ENCODE data around the gene FAAP20.

The FAAP20 gene

DNA sequence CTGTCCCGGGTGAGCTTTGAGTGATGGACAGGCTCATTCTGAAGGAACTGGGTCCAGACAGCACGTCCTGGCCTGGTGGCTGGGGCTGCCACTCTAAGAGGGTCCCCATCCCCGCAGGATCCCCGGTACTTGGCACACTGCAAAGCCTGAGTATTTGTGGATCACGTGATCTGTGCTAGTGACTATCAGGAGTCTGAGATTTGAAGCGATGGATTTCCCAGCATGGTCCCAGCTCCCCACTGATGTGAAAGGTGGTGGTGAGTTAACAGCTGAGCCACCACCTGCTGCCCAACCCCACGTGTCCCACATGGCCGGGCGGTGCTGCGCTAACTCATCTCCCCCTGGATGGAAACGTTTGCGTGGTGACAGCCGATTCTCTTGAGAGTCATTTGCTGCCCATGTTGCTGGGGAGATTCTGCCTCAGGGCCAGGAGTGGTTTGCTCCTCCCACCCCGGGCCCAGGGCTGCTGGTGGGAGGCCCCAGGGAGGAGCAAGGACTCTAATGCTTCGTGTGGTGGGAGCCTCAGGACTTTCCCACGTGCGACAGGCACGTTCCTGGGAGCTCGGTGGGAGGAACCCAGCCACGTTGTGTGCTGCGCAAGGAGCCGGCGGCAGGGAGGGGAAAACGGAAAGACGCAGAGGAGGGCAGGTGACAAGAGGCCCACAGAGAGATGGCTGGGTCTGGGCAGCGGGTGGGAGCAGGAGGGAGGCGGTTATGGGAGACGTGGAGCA, 15.1 kb downstream of the FAAP20 start:
- Histone ChIP-seq H3K4me3 (ENCODE audit: insufficient read length, low read depth) (no peak overlapping the region), H3K4me1 (ENCODE audit: insufficient read depth, insufficient read length) (peaks cover 3% of the 10 kb centered on the region), H3K36me3 (ENCODE audit: insufficient read depth, insufficient read length, low read length) (peaks cover 45% of the 10 kb centered on the region), H3K9ac (ENCODE audit: insufficient read length, low read depth) (no peak overlapping the region), H3K27me3 (ENCODE audit: insufficient read depth, insufficient read length) (no peaks in the 10 kb centered on the region), H3K9me3 (ENCODE audit: insufficient read depth, low read length) (no peaks in the 10 kb centered on the region)
- DNase-seq (ENCODE audit: low read depth, low spot score): no peak
- TF ChIP-seq YY1 (IDR thresholded peaks at IDR 0.05; ENCODE audit: insufficient read depth, insufficient read length): no peak
- no peak for TF ChIP-seq ZNF274 (IDR thresholded peaks at IDR 0.05; ENCODE audit: low read depth, low read length)

DNA sequence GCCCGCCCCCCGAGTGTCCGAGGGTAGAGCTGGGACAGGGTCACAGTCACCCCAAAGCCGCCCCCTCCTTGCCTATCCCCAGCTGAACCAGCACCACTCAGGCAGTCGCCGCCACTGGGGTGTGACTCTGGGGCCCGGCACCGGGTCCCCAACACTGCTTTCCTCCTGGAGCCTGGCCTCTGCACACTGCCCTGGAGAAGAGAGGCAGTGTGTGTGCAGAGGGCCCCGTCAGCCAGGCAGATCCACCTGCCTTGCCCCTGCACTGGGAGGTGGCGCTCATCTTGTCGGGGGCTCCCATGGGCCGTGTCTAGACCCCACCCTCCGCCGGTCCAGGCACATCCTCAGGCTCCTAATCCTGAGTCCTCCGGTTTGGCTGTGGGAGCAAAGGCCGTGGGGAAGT, 15.7 kb downstream of the FAAP20 start:
- Histone ChIP-seq H3K27me3 (ENCODE audit: insufficient read depth, insufficient read length) (no peaks in the 10 kb centered on the region), H3K9ac (ENCODE audit: insufficient read length, low read depth) (no peak overlapping the region), H3K9me3 (ENCODE audit: insufficient read depth, low read length) (no peaks in the 10 kb centered on the region), H3K4me1 (ENCODE audit: insufficient read depth, insufficient read length) (peaks cover 4% of the 10 kb centered on the region), H3K36me3 (ENCODE audit: insufficient read depth, insufficient read length, low read length) (peaks cover 44% of the 10 kb centered on the region), H3K4me3 (ENCODE audit: insufficient read length, low read depth) (no peak overlapping the region)
- no peak for TF ChIP-seq YY1 (IDR thresholded peaks at IDR 0.05; ENCODE audit: insufficient read depth, insufficient read length)
- no peak for TF ChIP-seq SUZ12 (IDR thresholded peaks at IDR 0.05; ENCODE audit: extremely low read depth, insufficient read depth, insufficient read length)
- no peak for TF ChIP-seq ZNF274 (IDR thresholded peaks at IDR 0.05; ENCODE audit: low read depth, low read length)
- no peak for DNase-seq (ENCODE audit: low read depth, low spot score)

DNA sequence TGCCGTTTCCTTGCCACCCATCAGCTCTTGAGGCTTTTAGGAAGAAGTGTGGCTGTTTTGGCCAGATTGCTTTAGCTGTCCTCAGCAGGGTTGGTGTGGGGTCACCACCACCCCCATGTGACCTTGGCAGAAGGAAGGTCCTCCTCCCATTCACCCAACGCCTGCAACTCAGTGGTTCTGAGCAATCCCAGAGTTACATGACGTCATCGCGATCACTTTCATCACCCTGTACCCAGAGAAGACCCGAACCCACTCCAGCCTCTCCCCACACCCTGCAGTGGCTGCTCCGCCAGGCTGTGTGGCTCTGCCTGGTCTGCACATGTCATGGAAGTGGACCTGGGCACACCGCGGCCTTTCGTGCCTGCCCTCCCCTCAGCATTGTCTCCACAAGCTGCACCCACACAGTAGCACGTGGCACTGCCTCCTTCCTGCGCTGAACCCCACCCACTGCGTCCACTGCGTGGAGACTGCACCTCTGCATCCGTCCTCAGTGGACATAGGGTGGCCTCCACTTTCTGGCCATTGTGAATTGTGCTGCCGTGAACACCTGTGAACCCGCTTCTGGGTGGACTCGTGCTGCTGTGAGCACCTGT, 16.5 kb downstream of the FAAP20 start:
- H3K9ac ChIP-seq (ENCODE audit: insufficient read length, low read depth): no peak overlapping the region
- H3K4me3 ChIP-seq (ENCODE audit: insufficient read length, low read depth): no peak overlapping the region

DNA sequence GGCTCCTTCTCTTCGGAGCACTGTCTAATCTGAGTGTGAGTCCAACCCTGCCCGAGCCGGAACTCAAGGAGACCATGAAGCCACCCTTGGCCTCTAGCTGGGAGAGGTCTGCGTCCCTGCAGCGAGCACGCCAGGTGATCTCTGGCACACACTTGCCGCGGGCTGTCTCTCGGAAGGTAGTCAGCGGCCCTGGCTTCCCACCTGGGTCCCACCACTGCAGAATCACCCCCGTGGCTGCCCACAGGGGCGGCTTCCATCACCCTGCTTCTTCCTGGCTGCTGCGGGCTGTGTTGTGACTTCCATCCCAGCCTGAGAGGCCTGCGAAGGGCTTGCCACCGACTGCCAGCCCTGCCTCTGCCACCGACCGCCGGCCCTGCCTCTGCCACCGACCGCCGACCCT, 17.0 kb downstream of the FAAP20 start:
- peaks cover 44% of the 10 kb centered on the region for H3K36me3 ChIP-seq (ENCODE audit: insufficient read depth, insufficient read length, low read length)
- no peak for TF ChIP-seq YY1 (IDR thresholded peaks at IDR 0.05; ENCODE audit: insufficient read depth, insufficient read length)
- TF ChIP-seq ZNF274 (IDR thresholded peaks at IDR 0.05; ENCODE audit: low read depth, low read length): no peak
- no peak for TF ChIP-seq SUZ12 (IDR thresholded peaks at IDR 0.05; ENCODE audit: extremely low read depth, insufficient read depth, insufficient read length)
- no peak overlapping the region for H3K9ac ChIP-seq (ENCODE audit: insufficient read length, low read depth)
- no peaks in the 10 kb centered on the region for H3K9me3 ChIP-seq (ENCODE audit: insufficient read depth, low read length)
- no peak for DNase-seq (ENCODE audit: low read depth, low spot score)
- H3K27me3 ChIP-seq (ENCODE audit: insufficient read depth, insufficient read length): no peaks in the 10 kb centered on the region
- H3K4me1 ChIP-seq (ENCODE audit: insufficient read depth, insufficient read length): peaks cover 4% of the 10 kb centered on the region
- H3K4me3 ChIP-seq (ENCODE audit: insufficient read length, low read depth): no peak overlapping the region

More for the DNA sequence above, 16.5 kb downstream of the FAAP20 start:
- no peak for DNase-seq (ENCODE audit: low read depth, low spot score)
- Histone ChIP-seq H3K4me1 (ENCODE audit: insufficient read depth, insufficient read length) (peaks cover 4% of the 10 kb centered on the region), H3K36me3 (ENCODE audit: insufficient read depth, insufficient read length, low read length) (peaks cover 43% of the 10 kb centered on the region), H3K9me3 (ENCODE audit: insufficient read depth, low read length) (no peaks in the 10 kb centered on the region), H3K27me3 (ENCODE audit: insufficient read depth, insufficient read length) (no peaks in the 10 kb centered on the region)
- TF ChIP-seq ZNF274 (IDR thresholded peaks at IDR 0.05; ENCODE audit: low read depth, low read length) (no peak), YY1 (IDR thresholded peaks at IDR 0.05; ENCODE audit: insufficient read depth, insufficient read length) (no peak), SUZ12 (IDR thresholded peaks at IDR 0.05; ENCODE audit: extremely low read depth, insufficient read depth, insufficient read length) (no peak)

DNA sequence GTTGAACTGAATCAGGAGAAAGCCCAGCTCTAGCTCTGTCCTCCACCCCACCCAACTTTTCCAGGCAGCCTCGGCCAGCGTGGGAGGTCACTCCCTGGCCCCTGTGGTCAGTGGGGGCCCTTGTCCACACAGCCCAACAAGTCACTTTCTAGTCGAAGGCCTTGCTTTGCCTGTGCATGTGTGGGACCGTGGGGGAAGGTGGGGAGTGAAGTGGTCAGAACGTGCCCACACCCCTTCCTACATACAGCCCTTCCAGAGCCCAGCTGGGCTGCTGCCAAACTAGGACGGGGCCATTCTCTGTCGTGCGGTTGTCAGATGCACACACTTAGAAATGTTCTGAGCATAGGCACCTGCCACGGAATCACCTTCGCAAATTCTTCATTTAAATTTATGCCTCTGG, 18.0 kb downstream of the FAAP20 start:
- TF ChIP-seq ZNF274 (IDR thresholded peaks at IDR 0.05; ENCODE audit: low read depth, low read length): no peak
- no peak for TF ChIP-seq YY1 (IDR thresholded peaks at IDR 0.05; ENCODE audit: insufficient read depth, insufficient read length)
- TF ChIP-seq SUZ12 (IDR thresholded peaks at IDR 0.05; ENCODE audit: extremely low read depth, insufficient read depth, insufficient read length): no peak
- no peaks in the 10 kb centered on the region for H3K27me3 ChIP-seq (ENCODE audit: insufficient read depth, insufficient read length)
- peaks cover 43% of the 10 kb centered on the region for H3K36me3 ChIP-seq (ENCODE audit: insufficient read depth, insufficient read length, low read length)
- H3K9me3 ChIP-seq (ENCODE audit: insufficient read depth, low read length): no peaks in the 10 kb centered on the region
- H3K4me1 ChIP-seq (ENCODE audit: insufficient read depth, insufficient read length): peaks cover 4% of the 10 kb centered on the region
- H3K4me3 ChIP-seq (ENCODE audit: insufficient read length, low read depth): no peak overlapping the region
- no peak for DNase-seq (ENCODE audit: low read depth, low spot score)
- H3K9ac ChIP-seq (ENCODE audit: insufficient read length, low read depth): no peak overlapping the region

DNA sequence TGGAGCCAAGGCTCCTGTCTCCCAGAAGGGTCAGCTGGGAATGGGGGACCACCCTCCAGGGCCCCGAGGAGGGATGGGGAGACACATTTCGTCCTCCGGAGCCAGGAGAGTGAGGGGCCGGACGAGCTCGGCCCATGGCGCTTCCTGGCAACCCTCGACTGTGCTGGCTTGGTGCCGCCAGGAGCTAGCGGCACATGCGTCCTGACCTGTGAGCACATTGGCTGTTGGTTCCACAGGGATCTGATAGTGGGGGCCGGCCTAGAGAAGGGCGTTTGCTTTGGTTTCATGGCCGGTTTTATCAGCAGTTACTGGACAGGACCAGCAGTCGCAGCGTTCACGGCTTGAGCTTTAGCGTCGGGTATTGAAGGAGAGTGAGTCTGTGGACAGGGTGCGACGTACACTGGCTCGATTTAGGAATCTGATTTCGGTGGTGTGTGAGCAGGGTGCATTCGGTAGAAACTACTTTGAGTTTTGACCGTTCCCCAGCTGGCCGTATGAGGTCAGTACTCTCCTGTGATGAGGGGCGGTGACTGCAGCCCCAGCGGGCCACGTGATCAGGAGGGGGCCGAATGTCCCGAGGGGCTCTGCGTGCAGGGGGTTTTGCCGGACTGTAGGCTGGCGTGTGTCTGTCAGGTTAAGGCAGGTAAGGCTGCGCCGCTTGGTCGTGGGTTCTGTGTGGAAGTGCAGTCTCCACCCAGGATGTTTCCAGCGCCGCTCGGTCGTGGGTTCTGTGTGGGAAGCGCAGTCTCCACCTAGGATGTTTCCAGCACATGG, 18.7 kb downstream of the FAAP20 start:
- DNase-seq (ENCODE audit: low read depth, low spot score): no peak
- no peak overlapping the region for H3K4me3 ChIP-seq (ENCODE audit: insufficient read length, low read depth)
- H3K4me1 ChIP-seq (ENCODE audit: insufficient read depth, insufficient read length): peaks cover 4% of the 10 kb centered on the region
- H3K27me3 ChIP-seq (ENCODE audit: insufficient read depth, insufficient read length): no peaks in the 10 kb centered on the region
- TF ChIP-seq ZNF274 (IDR thresholded peaks at IDR 0.05; ENCODE audit: low read depth, low read length) (no peak), SUZ12 (IDR thresholded peaks at IDR 0.05; ENCODE audit: extremely low read depth, insufficient read depth, insufficient read length) (no peak), YY1 (IDR thresholded peaks at IDR 0.05; ENCODE audit: insufficient read depth, insufficient read length) (no peak)
- H3K9me3 ChIP-seq (ENCODE audit: insufficient read depth, low read length): no peaks in the 10 kb centered on the region
- peaks cover 43% of the 10 kb centered on the region for H3K36me3 ChIP-seq (ENCODE audit: insufficient read depth, insufficient read length, low read length)
- no peak overlapping the region for H3K9ac ChIP-seq (ENCODE audit: insufficient read length, low read depth)

DNA sequence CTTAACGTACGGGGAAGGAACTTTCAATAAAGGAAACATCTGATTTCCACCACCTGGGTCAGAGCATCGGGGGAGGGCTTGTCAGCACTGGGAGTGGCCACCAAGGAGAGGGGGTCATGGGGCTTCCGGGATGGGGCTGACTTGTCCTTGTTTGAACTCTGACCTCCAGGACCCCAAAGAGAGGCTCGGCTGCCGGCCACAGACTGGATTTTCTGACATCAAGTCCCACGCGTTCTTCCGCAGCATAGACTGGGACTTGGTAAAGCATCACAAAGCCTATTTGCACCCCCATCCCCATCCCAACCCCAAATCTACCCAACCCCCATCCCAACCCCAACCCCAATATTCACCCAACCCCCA, 19.5 kb downstream of the FAAP20 start:
- Histone ChIP-seq H3K36me3 (ENCODE audit: insufficient read depth, insufficient read length, low read length) (peaks cover 35% of the 10 kb centered on the region), H3K27me3 (ENCODE audit: insufficient read depth, insufficient read length) (no peaks in the 10 kb centered on the region), H3K4me3 (ENCODE audit: insufficient read length, low read depth) (no peak overlapping the region), H3K9me3 (ENCODE audit: insufficient read depth, low read length) (no peaks in the 10 kb centered on the region), H3K9ac (ENCODE audit: insufficient read length, low read depth) (no peak overlapping the region), H3K4me1 (ENCODE audit: insufficient read depth, insufficient read length) (peaks cover 4% of the 10 kb centered on the region)
- no peak for DNase-seq (ENCODE audit: low read depth, low spot score)
- TF ChIP-seq SUZ12 (IDR thresholded peaks at IDR 0.05; ENCODE audit: extremely low read depth, insufficient read depth, insufficient read length): no peak
- TF ChIP-seq YY1 (IDR thresholded peaks at IDR 0.05; ENCODE audit: insufficient read depth, insufficient read length): no peak
- no peak for TF ChIP-seq ZNF274 (IDR thresholded peaks at IDR 0.05; ENCODE audit: low read depth, low read length)
